Uterus (tissue), 4 donors: ENCODE results near the gene MTNR1A. TPM values are rescaled to one million over a fixed set of nuclear protein-coding genes. Genes with fewer than 3 reads are reported as not detected.
"Not testable (repeated sequence)": the region's sequence is repeated elsewhere in the genome, so short reads cannot be mapped to it uniquely, and the experiment has no call there.

ENCODE experiments used
- DNase-seq, 2 donors: peaks; one replicate each; pipeline ENCODE4 v3.0.0-alpha.2; 2019 to 2020
- H3K27ac ChIP-seq, 2 donors: fragments of 200-600 bp; sonication (generic); 1 replicate in 1 of 2; 2 replicates in 1 of 2; pipeline ENCODE4 v1.5.1; 2016 to 2018
- H3K27me3 ChIP-seq, 2 donors: fragments of 200-600 bp; sonication (generic); one replicate each; pipeline ENCODE4 v1.5.1; 2018 to 2019; ENCODE audit warnings: control low read depth in 1 of 2
- H3K36me3 ChIP-seq, 2 donors: fragments of 200-600 bp; sonication (generic); one replicate each; pipeline ENCODE4 v1.5.1; 2019; ENCODE audit warnings: control low read depth in 1 of 2
- H3K4me1 ChIP-seq, 2 donors: fragments of 200-600 bp; sonication (generic); one replicate each; pipeline ENCODE4 v1.5.1; 2018 to 2019; ENCODE audit warnings: control low read depth in 1 of 2
- H3K4me3 ChIP-seq, 2 donors: fragments of 200-600 bp; sonication (generic); 1 replicate in 1 of 2; 2 replicates in 1 of 2; pipeline ENCODE4 v1.5.1; 2018 to 2019; ENCODE audit warnings: mild to moderate bottlenecking in 1 of 2
- H3K9me3 ChIP-seq, 2 donors: fragments of 200-600 bp; sonication (generic); one replicate each; pipeline ENCODE4 v1.5.1; 2019; ENCODE audit warnings: control low read depth in 1 of 2
- CTCF ChIP-seq, 4 experiments: fragments of 200-600 bp in 2 of 4; fragments of 450-650 bp in 2 of 4; sonication (generic) in 2 of 4; IDR thresholded peaks; one replicate each; pipeline ENCODE4 v1.5.1; 2016 to 2019; ENCODE audit warnings: antibody characterized with exemption in 4 of 4, mild to moderate bottlenecking in 2 of 4, moderate library complexity in 1 of 4
- POLR2A ChIP-seq, 2 donors: fragments of 450-650 bp; IDR thresholded peaks; one replicate each; pipeline ENCODE4 v1.6.1; 2016; ENCODE audit warnings: antibody characterized with exemption in 2 of 2, mild to moderate bottlenecking in 1 of 2, moderate library complexity in 1 of 2
- intact Hi-C: fragments of 100-400 bp; cut with DNase I; formaldehyde crosslinking; loops from one replicate; pipeline ENCODE4 v1.15.1; 2023; ENCODE audit warnings: low total_unique reads
- total RNA-seq, 4 donors: library from RNA; depleted of rRNA in 3 of 4; stranded (reverse); fragments of >200 nt in 3 of 4; gene quantifications; one replicate each; pipeline versions ENCODE4 v1.1.0 to v1.2.4, GENCODE V29; 2014 to 2023
- donor health status: DM: yes; HTN: yes; CAD: no.

Gene MTNR1A
- total RNA-seq, 4 donors from 2014 or later = 1.2 TPM; not detected in 3

GRCh38 chr4:186541801-186542200, 13.6 kb downstream of the MTNR1A start:
- Histone ChIP-seq H3K9me3 (no peaks in the 10 kb centered on the region), H3K4me1 (no peaks in the 10 kb centered on the region), H3K27me3 (no peaks in the 10 kb centered on the region), H3K36me3 (no peaks in the 10 kb centered on the region), H3K27ac (no peak overlapping the region), H3K4me3 (no peak overlapping the region)
- TF ChIP-seq CTCF (IDR thresholded peaks at IDR 0.05) (no peak), POLR2A (IDR thresholded peaks at IDR 0.05) (no peak)
- no peak for DNase-seq
- intact Hi-C loops = no loop called here

- Histone ChIP-seq H3K27ac (no peak overlapping the region), H3K4me3 (no peak overlapping the region), H3K4me1 (no peaks in the 10 kb centered on the region), H3K9me3 (no peaks in the 10 kb centered on the region), H3K36me3 (no peaks in the 10 kb centered on the region), H3K27me3 (no peaks in the 10 kb centered on the region)
- TF ChIP-seq CTCF (IDR thresholded peaks at IDR 0.05) (no peak), POLR2A (IDR thresholded peaks at IDR 0.05) (no peak)
- intact Hi-C loops = no loop called here
- no peak for DNase-seq
These were observed 17.4 kb downstream of the MTNR1A start for GRCh38 chr4:186537843-186538521.

- Histone ChIP-seq H3K27me3 (no peaks in the 10 kb centered on the region), H3K9me3 (no peaks in the 10 kb centered on the region), H3K4me3 (no peak overlapping the region), H3K27ac (no peak overlapping the region), H3K36me3 (no peaks in the 10 kb centered on the region), H3K4me1 (no peaks in the 10 kb centered on the region)
- DNase-seq = no peak
- TF ChIP-seq CTCF (IDR thresholded peaks at IDR 0.05) (no peak), POLR2A (IDR thresholded peaks at IDR 0.05) (no peak)
- intact Hi-C loops = no loop called here
These were observed 19.1 kb downstream of the MTNR1A start for GRCh38 chr4:186536285-186536684.

- H3K4me1 ChIP-seq = no peaks in the 10 kb centered on the region
- no peak overlapping the region for H3K4me3 ChIP-seq
- no peaks in the 10 kb centered on the region for H3K36me3 ChIP-seq
- H3K27ac ChIP-seq = no peak overlapping the region
- no peaks in the 10 kb centered on the region for H3K9me3 ChIP-seq
- intact Hi-C loops = no loop called here
- TF ChIP-seq POLR2A (IDR thresholded peaks at IDR 0.05) = no peak
- no peak for TF ChIP-seq CTCF (IDR thresholded peaks at IDR 0.05)
- H3K27me3 ChIP-seq = no peaks in the 10 kb centered on the region
- no peak for DNase-seq
These were observed 21.3 kb downstream of the MTNR1A start for GRCh38 chr4:186534056-186534455.

- H3K27me3 ChIP-seq, H3K36me3 ChIP-seq, H3K4me1 ChIP-seq, intact Hi-C loops, DNase-seq, H3K27ac ChIP-seq, H3K9me3 ChIP-seq, H3K4me3 ChIP-seq: not testable (repeated sequence)
These were observed 31.4 kb downstream of the MTNR1A start for GRCh38 chr4:186523927-186524326.

- Histone ChIP-seq H3K36me3 (no peaks in the 10 kb centered on the region), H3K27me3 (no peaks in the 10 kb centered on the region), H3K4me3 (no peak overlapping the region), H3K4me1 (no peaks in the 10 kb centered on the region), H3K27ac (no peak overlapping the region), H3K9me3 (no peaks in the 10 kb centered on the region)
- TF ChIP-seq CTCF (IDR thresholded peaks at IDR 0.05) (no peak), POLR2A (IDR thresholded peaks at IDR 0.05) (no peak)
- no peak for DNase-seq
- intact Hi-C loops = no loop called here
These were observed 39.1 kb downstream of the MTNR1A start for GRCh38 chr4:186516287-186516686.
